HUES48 (cell line): ENCODE data around the gene CYP11A1.

Experiments used
- H3K27ac ChIP-seq: one replicate; pipeline ENCODE4 v1.7.0; 2013; ENCODE audit warnings: low read depth, low read length, inconsistent platforms
- H3K27me3 ChIP-seq: 2 replicates; pipeline ENCODE4 v1.6.1; 2013; ENCODE audit warnings: mild to moderate bottlenecking, low read length; ENCODE audit not compliant: control insufficient read depth, insufficient read depth
- H3K36me3 ChIP-seq: 2 replicates; pipeline ENCODE4 v1.6.1; 2013; ENCODE audit warnings: low read length; ENCODE audit not compliant: control insufficient read depth, insufficient read depth
- H3K4me1 ChIP-seq: 2 replicates; pipeline ENCODE4 v1.6.1; 2013; ENCODE audit warnings: mild to moderate bottlenecking, low read length; ENCODE audit not compliant: control insufficient read depth, insufficient read depth
- H3K4me3 ChIP-seq: 2 replicates; pipeline ENCODE4 v1.5.1; 2013; ENCODE audit warnings: mild to moderate bottlenecking, low read depth, low read length
- H3K9ac ChIP-seq: 2 replicates; pipeline ENCODE4 v1.6.1; 2013; ENCODE audit warnings: mild to moderate bottlenecking, low read depth, low read length, moderate library complexity
- H3K9me3 ChIP-seq: 2 replicates; pipeline ENCODE4 v1.6.1; 2013; ENCODE audit warnings: low read length; ENCODE audit not compliant: control insufficient read depth, insufficient read depth

CYP11A1 gene

GRCh38 chr15:74338676-74339075 lies 28.8 kb downstream of the CYP11A1 start:
- Histone ChIP-seq H3K27ac (no peak overlapping the region), H3K4me3 (no peak overlapping the region), H3K4me1 (no peaks in the 10 kb centered on the region), H3K9me3 (no peaks in the 10 kb centered on the region), H3K27me3 (no peaks in the 10 kb centered on the region), H3K9ac (no peak overlapping the region), H3K36me3 (no peaks in the 10 kb centered on the region)

- H3K27me3 ChIP-seq: no peaks in the 10 kb centered on the region
- no peak overlapping the region for H3K4me3 ChIP-seq
- H3K9me3 ChIP-seq: no peaks in the 10 kb centered on the region
- H3K27ac ChIP-seq: no peak overlapping the region
- no peaks in the 10 kb centered on the region for H3K4me1 ChIP-seq
- H3K36me3 ChIP-seq: no peaks in the 10 kb centered on the region
- H3K9ac ChIP-seq: no peak overlapping the region
Observed at GRCh38 chr15:74337607-74338211, 29.7 kb downstream of the CYP11A1 start.

- Histone ChIP-seq H3K27me3 (no peaks in the 10 kb centered on the region), H3K9ac (no peak overlapping the region), H3K4me1 (no peaks in the 10 kb centered on the region), H3K27ac (no peak overlapping the region), H3K9me3 (no peaks in the 10 kb centered on the region), H3K4me3 (no peak overlapping the region), H3K36me3 (no peaks in the 10 kb centered on the region)
Observed at GRCh38 chr15:74337146-74337545, 30.3 kb downstream of the CYP11A1 start.

- H3K4me1 ChIP-seq: no peaks in the 10 kb centered on the region
- no peak overlapping the region for H3K27ac ChIP-seq
- H3K4me3 ChIP-seq: no peak overlapping the region
- no peaks in the 10 kb centered on the region for H3K27me3 ChIP-seq
- H3K9ac ChIP-seq: no peak overlapping the region
- H3K9me3 ChIP-seq: no peaks in the 10 kb centered on the region
- H3K36me3 ChIP-seq: no peaks in the 10 kb centered on the region
Observed at GRCh38 chr15:74336061-74337005, 31.1 kb downstream of the CYP11A1 start.

- H3K4me3 ChIP-seq: no peak overlapping the region
- no peak overlapping the region for H3K9ac ChIP-seq
- H3K27me3 ChIP-seq: no peaks in the 10 kb centered on the region
- H3K9me3 ChIP-seq: no peaks in the 10 kb centered on the region
- no peaks in the 10 kb centered on the region for H3K4me1 ChIP-seq
- no peak overlapping the region for H3K27ac ChIP-seq
- no peaks in the 10 kb centered on the region for H3K36me3 ChIP-seq
Observed at GRCh38 chr15:74335396-74335795, 32.0 kb downstream of the CYP11A1 start.

- Histone ChIP-seq H3K27me3 (no peaks in the 10 kb centered on the region), H3K27ac (no peak overlapping the region), H3K4me3 (no peak overlapping the region), H3K4me1 (no peaks in the 10 kb centered on the region), H3K9ac (no peak overlapping the region), H3K36me3 (no peaks in the 10 kb centered on the region), H3K9me3 (no peaks in the 10 kb centered on the region)
Observed at GRCh38 chr15:74334127-74334526, 33.3 kb downstream of the CYP11A1 start.

- Histone ChIP-seq H3K27ac (no peak overlapping the region), H3K4me1 (no peaks in the 10 kb centered on the region), H3K9ac (no peak overlapping the region), H3K36me3 (no peaks in the 10 kb centered on the region), H3K9me3 (no peaks in the 10 kb centered on the region), H3K4me3 (no peak overlapping the region), H3K27me3 (no peaks in the 10 kb centered on the region)
Observed at GRCh38 chr15:74333662-74334061, 33.8 kb downstream of the CYP11A1 start.

- H3K9ac ChIP-seq: no peak overlapping the region
- no peak overlapping the region for H3K4me3 ChIP-seq
- H3K9me3 ChIP-seq: no peaks in the 10 kb centered on the region
- no peaks in the 10 kb centered on the region for H3K27me3 ChIP-seq
- no peaks in the 10 kb centered on the region for H3K4me1 ChIP-seq
- no peaks in the 10 kb centered on the region for H3K36me3 ChIP-seq
- no peak overlapping the region for H3K27ac ChIP-seq
Observed at GRCh38 chr15:74333093-74333492, 34.4 kb downstream of the CYP11A1 start.

GRCh38 chr15:74332611-74333010 lies 34.8 kb downstream of the CYP11A1 start:
- Histone ChIP-seq H3K36me3 (no peaks in the 10 kb centered on the region), H3K27ac (no peak overlapping the region), H3K4me1 (no peaks in the 10 kb centered on the region), H3K27me3 (no peaks in the 10 kb centered on the region), H3K9me3 (no peaks in the 10 kb centered on the region), H3K4me3 (no peak overlapping the region), H3K9ac (no peak overlapping the region)

GRCh38 chr15:74332011-74332410 lies 35.4 kb downstream of the CYP11A1 start:
- H3K9ac ChIP-seq: no peak overlapping the region
- peaks cover under 1% of the 10 kb centered on the region; the same call in 1 of the 2 replicates for H3K4me1 ChIP-seq
- no peak overlapping the region for H3K4me3 ChIP-seq
- no peaks in the 10 kb centered on the region for H3K27me3 ChIP-seq
- no peak overlapping the region for H3K27ac ChIP-seq
- H3K36me3 ChIP-seq: no peaks in the 10 kb centered on the region
- H3K9me3 ChIP-seq: no peaks in the 10 kb centered on the region

GRCh38 chr15:74330861-74331408 lies 36.5 kb downstream of the CYP11A1 start:
- Histone ChIP-seq H3K4me1 (peaks cover 4% of the 10 kb centered on the region; the same call in 1 of the 2 replicates), H3K36me3 (no peaks in the 10 kb centered on the region), H3K9me3 (no peaks in the 10 kb centered on the region), H3K27ac (no peak overlapping the region), H3K27me3 (no peaks in the 10 kb centered on the region), H3K4me3 (no peak overlapping the region), H3K9ac (no peak overlapping the region)
